ENCODE data around the gene PTGDR.

GRCh38 chr14:52279408-52279807 is 11.9 kb downstream of the PTGDR start:
- TF ChIP-seq, protein P1, sequence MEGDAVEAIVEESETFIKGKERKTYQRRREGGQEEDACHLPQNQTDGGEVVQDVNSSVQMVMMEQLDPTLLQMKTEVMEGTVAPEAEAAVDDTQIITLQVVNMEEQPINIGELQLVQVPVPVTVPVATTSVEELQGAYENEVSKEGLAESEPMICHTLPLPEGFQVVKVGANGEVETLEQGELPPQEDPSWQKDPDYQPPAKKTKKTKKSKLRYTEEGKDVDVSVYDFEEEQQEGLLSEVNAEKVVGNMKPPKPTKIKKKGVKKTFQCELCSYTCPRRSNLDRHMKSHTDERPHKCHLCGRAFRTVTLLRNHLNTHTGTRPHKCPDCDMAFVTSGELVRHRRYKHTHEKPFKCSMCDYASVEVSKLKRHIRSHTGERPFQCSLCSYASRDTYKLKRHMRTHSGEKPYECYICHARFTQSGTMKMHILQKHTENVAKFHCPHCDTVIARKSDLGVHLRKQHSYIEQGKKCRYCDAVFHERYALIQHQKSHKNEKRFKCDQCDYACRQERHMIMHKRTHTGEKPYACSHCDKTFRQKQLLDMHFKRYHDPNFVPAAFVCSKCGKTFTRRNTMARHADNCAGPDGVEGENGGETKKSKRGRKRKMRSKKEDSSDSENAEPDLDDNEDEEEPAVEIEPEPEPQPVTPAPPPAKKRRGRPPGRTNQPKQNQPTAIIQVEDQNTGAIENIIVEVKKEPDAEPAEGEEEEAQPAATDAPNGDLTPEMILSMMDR (IDR thresholded peaks at IDR 0.05; ENCODE audit: low read depth, low read length) = no peak
- TF ChIP-seq POLR2A (IDR thresholded peaks at IDR 0.05; ENCODE audit: extremely low read depth, insufficient read length) (no peak), MAX (IDR thresholded peaks at IDR 0.05; ENCODE audit: low read depth, low read length) (no peak), MYC (IDR thresholded peaks at IDR 0.05; ENCODE audit: low read depth, low read length) (no peak)
